K562 (cell line): ENCODE data around the gene XPR1. TPM values are rescaled to one million over a fixed set of nuclear protein-coding genes. Genes with fewer than 3 reads are reported as not detected.

ENCODE experiments used
- ARNT ChIP-seq, 2 experiments: fragments of 450-650 bp; IDR thresholded peaks; 2 replicates each; pipeline ENCODE4 v1.6.1; 2016; ENCODE audit warnings: mild to moderate bottlenecking in 1 of 2
- CEBPB ChIP-seq: fragments of 450-650 bp; IDR thresholded peaks from 2 replicates; pipeline ENCODE4 v1.6.1; 2016; ENCODE audit warnings: missing genetic modification characterization, missing compliant biosample characterization
- ETS2 ChIP-seq: IDR thresholded peaks from 2 replicates; pipeline ENCODE4 v1.6.1; 2016; ENCODE audit warnings: borderline replicate concordance, missing genetic modification characterization, mild to moderate bottlenecking, moderate library complexity, missing compliant biosample characterization; ENCODE audit not compliant: poor library complexity, severe bottlenecking
- ETV5 ChIP-seq: sonication (generic); formaldehyde crosslinking; IDR thresholded peaks from 2 replicates; pipeline ENCODE4 v1.4.0; 2020; ENCODE audit warnings: low read depth, mild to moderate bottlenecking, missing genetic modification reagents
- GABPA ChIP-seq: fragments of 200-800 bp; sonication (Bioruptor generic); conservative IDR thresholded peaks from 2 replicates; pipeline ENCODE4 v1.6.1; 2016; ENCODE audit warnings: low read depth, missing genetic modification characterization, missing compliant biosample characterization
- GTF2F1 ChIP-seq: IDR thresholded peaks from 2 replicates; pipeline ENCODE4 v1.6.1; 2011; ENCODE audit warnings: low read depth, low read length, improper control_type of control experiment
- HBP1 ChIP-seq: fragments of 450-650 bp; formaldehyde crosslinking; IDR thresholded peaks from 2 replicates; pipeline ENCODE4 v1.4.0; 2022; ENCODE audit warnings: missing genetic modification characterization
- HMGXB4 ChIP-seq: sonication (generic); formaldehyde crosslinking; IDR thresholded peaks from 2 replicates; pipeline ENCODE4 v1.8.1; 2023; ENCODE audit warnings: mild to moderate bottlenecking, missing genetic modification reagents
- IRF1 ChIP-seq: sonication (generic); formaldehyde crosslinking; IDR thresholded peaks from 2 replicates; pipeline ENCODE4 v1.8.0; 2022; ENCODE audit warnings: missing genetic modification reagents, mild to moderate bottlenecking, borderline replicate concordance
- MEIS2 ChIP-seq: fragments of 450-650 bp; IDR thresholded peaks from 2 replicates; pipeline ENCODE4 v1.6.1; 2014; ENCODE audit warnings: mild to moderate bottlenecking; ENCODE audit not compliant: partially characterized antibody
- MYNN ChIP-seq, 2 experiments: sonication (generic); formaldehyde crosslinking in 1 of 2; IDR thresholded peaks; 2 replicates each; pipeline versions ENCODE4 v1.5.0 to v1.6.1; 2016 to 2020; ENCODE audit warnings: antibody characterized with exemption in 1 of 2, missing genetic modification reagents in 1 of 2
- NFIC ChIP-seq: fragments of 450-650 bp; IDR thresholded peaks from 2 replicates; pipeline ENCODE4 v1.6.1; 2017; ENCODE audit warnings: mild to moderate bottlenecking, inconsistent platforms
- NFIX ChIP-seq: fragments of 250-450 bp; sonication (Bioruptor Pico); IDR thresholded peaks from 2 replicates; pipeline ENCODE4 v1.4.0; 2020; ENCODE audit warnings: low read depth, mild to moderate bottlenecking, moderate library complexity
- NONO ChIP-seq, 2 experiments: fragments of 200-400 bp in 1 of 2; fragments of 450-650 bp in 1 of 2; formaldehyde crosslinking in 1 of 2; IDR thresholded peaks; 2 replicates each; pipeline ENCODE4 v1.6.1; 2017; ENCODE audit warnings: low read depth in 2 of 2, mild to moderate bottlenecking in 2 of 2, moderate library complexity in 2 of 2, low read length in 1 of 2
- POLR2B ChIP-seq: fragments of 450-650 bp; IDR thresholded peaks from 2 replicates; pipeline ENCODE4 v1.6.1; 2018; ENCODE audit warnings: low read depth; ENCODE audit not compliant: partially characterized antibody
- PURB ChIP-seq: sonication (generic); formaldehyde crosslinking; IDR thresholded peaks from 2 replicates; pipeline ENCODE4 v1.9.0; 2021; ENCODE audit warnings: low read depth, mild to moderate bottlenecking, missing genetic modification reagents
- RAD21 ChIP-seq, 2 experiments: fragments of 250-450 bp in 1 of 2; fragments of 450-650 bp in 1 of 2; sonication (Bioruptor Pico) in 1 of 2; formaldehyde crosslinking in 1 of 2; IDR thresholded peaks in 1 of 2; conservative IDR thresholded peaks in 1 of 2; 2 replicates each; pipeline versions ENCODE4 v1.4.0 to v1.8.0; 2020 to 2022; ENCODE audit warnings: mild to moderate bottlenecking in 2 of 2, moderate library complexity in 1 of 2
- RB1 ChIP-seq: fragments of 450-650 bp; IDR thresholded peaks from 2 replicates; pipeline ENCODE4 v1.6.1; 2017; ENCODE audit warnings: low read depth, mild to moderate bottlenecking
- SMAD4 ChIP-seq: fragments of 250-450 bp; sonication (Bioruptor Pico); conservative IDR thresholded peaks from 2 replicates; pipeline ENCODE4 v1.8.0; 2021; ENCODE audit warnings: inconsistent platforms, mild to moderate bottlenecking, moderate library complexity
- SNAPC5 ChIP-seq: fragments of 250-450 bp; sonication (Bioruptor Pico); IDR thresholded peaks from 2 replicates; pipeline ENCODE4 v1.8.0; 2021; ENCODE audit warnings: moderate library complexity, mild to moderate bottlenecking, inconsistent platforms
- STAT5B ChIP-seq: fragments of 250-450 bp; sonication (Bioruptor Pico); IDR thresholded peaks from 2 replicates; pipeline ENCODE4 v1.8.0; 2021; ENCODE audit warnings: mild to moderate bottlenecking, inconsistent platforms
- TSC22D4 ChIP-seq: fragments of 450-650 bp; IDR thresholded peaks from 2 replicates; pipeline ENCODE4 v1.6.1; 2016; ENCODE audit warnings: missing genetic modification characterization, missing biosample characterization, control low read depth
- ZNF384 ChIP-seq: IDR thresholded peaks from 2 replicates; pipeline ENCODE4 v1.6.1; 2012; ENCODE audit warnings: low read depth, low read length, improper control_type of control experiment
- ZNF668 ChIP-seq: fragments of 250-450 bp; sonication (Bioruptor Pico); IDR thresholded peaks from 2 replicates; pipeline ENCODE4 v1.8.0; 2022; ENCODE audit warnings: mild to moderate bottlenecking, inconsistent platforms
- polyA plus RNA-seq, 8 experiments: library from polyadenylated mRNA; depleted of rRNA in 4 of 8; stranded (reverse) in 5 of 8; unstranded in 3 of 8; fragments of >200 nt; fragmentation: Nextera tagmentation in 2 of 8; fragmentation: Illumina TruSeq in 1 of 8; extraction: Ambion mirVana in 2 of 8; extraction: Trizol in 1 of 8; gene quantifications; 2 replicates each; pipeline versions ENCODE4 v1.2.1 to v1.2.3, GENCODE V29; 2011 to 2014; ENCODE audit warnings: inconsistent platforms in 1 of 8, missing spikeins in 1 of 8
- total RNA-seq, 7 experiments: library from RNA; depleted of rRNA in 6 of 7; stranded (reverse); fragments of >200 nt in 6 of 7; fragmentation: Illumina TruSeq in 2 of 7; extraction: Trizol in 2 of 7; gene quantifications; 2 replicates each; pipeline versions ENCODE4 v1.2.1 to v1.2.3, GENCODE V29; 2011 to 2021; ENCODE audit warnings: low replicate concordance in 1 of 7

Gene XPR1
- total and polyA plus RNA-seq, 9 of the 15 experiments (the other 6 are each of a cell fraction or from before 2014, with no cell fraction given): 3.0 to 66.2 (median 38.6) TPM

- TF ChIP-seq HBP1 (CRISPR knock-in tag): no peak
- TF ChIP-seq RAD21 (CRISPR knock-in tag; conservative IDR thresholded peaks at IDR 0.05 in 1 of 2, IDR thresholded peaks at IDR 0.05 in 1 of 2): no peak
- TF ChIP-seq ZNF384: peak; percentile 78
- 0 out of 2 replicates have a peak, but pooled peaks have one; percentile 44 for TF ChIP-seq MYNN (IDR thresholded peaks at IDR 0.05)
- TF ChIP-seq MYNN (CRISPR knock-in tag; IDR thresholded peaks at IDR 0.05): no peak
- TF ChIP-seq NFIX: no peak
- TF ChIP-seq ARNT (IDR thresholded peaks at IDR 0.05): no peak
- TF ChIP-seq IRF1 (CRISPR knock-in tag): no peak
- peak; percentile 21; the same call in 1 of the 2 replicates for TF ChIP-seq NFIC
- TF ChIP-seq ETV5 (CRISPR knock-in tag): no peak
- TF ChIP-seq ETS2 (tag): no peak
- TF ChIP-seq GTF2F1: no peak
- 0 out of 2 replicates have a peak, but pooled peaks have one; percentile 16 for TF ChIP-seq RB1
- no peak for TF ChIP-seq HMGXB4 (CRISPR knock-in tag)
- TF ChIP-seq STAT5B (CRISPR knock-in tag): no peak
- 0 out of 2 replicates have a peak, but pooled peaks have one; percentile 29 for TF ChIP-seq GABPA
- TF ChIP-seq SMAD4: 0 out of 2 replicates have a peak, but pooled peaks have one; percentile 40
- no peak for TF ChIP-seq SNAPC5 (CRISPR knock-in tag)
- TF ChIP-seq NONO (IDR thresholded peaks at IDR 0.05; ENCODE audit: low read depth in 2 of 2, low read length in 1 of 2): no peak
- no peak for TF ChIP-seq CEBPB
- TF ChIP-seq TSC22D4: no peak
- peak; percentile 31 for TF ChIP-seq MEIS2
- TF ChIP-seq ZNF668: no peak
- TF ChIP-seq PURB (CRISPR knock-in tag): no peak
- no peak for TF ChIP-seq POLR2B
These were observed 294.6 kb downstream of the XPR1 start (continued) for GRCh38 chr1:180926164-180926981.
